CD4-positive, alpha-beta T cell (primary cell): ENCODE measurements around the gene SH3BP5L. TPM values are rescaled to one million over a fixed set of nuclear protein-coding genes. Genes with fewer than 3 reads are reported as not detected.

ENCODE experiments used
- ATAC-seq: fragments of 200-7000 bp; cut with Tn5 transposase; one replicate; pipeline ENCODE4 v1.10.0; 2022; ENCODE audit warnings: mild to moderate bottlenecking; ENCODE audit not compliant: poor library complexity
- CTCF ChIA-PET: fragments of 350-600 bp; sonication (Branson Sonifier 250); formaldehyde crosslinking; loops from one replicate; lab custom pipeline; 2021; ENCODE audit warnings: antibody characterized with exemption, inconsistent platforms; lab: Charles Lee
- POLR2A ChIA-PET: fragments of 350-600 bp; sonication (Branson Sonifier 250); formaldehyde crosslinking; loops from one replicate; lab custom pipeline; 2021; ENCODE audit warnings: antibody characterized with exemption, inconsistent platforms; lab: Charles Lee
- DNase-seq, 14 experiments: peaks; one replicate each; pipeline ENCODE4 v3.0.0-alpha.2; 2013 to 2020; ENCODE audit warnings: mixed read lengths in 2 of 14
- H3K27ac ChIP-seq, 2 donors: one replicate each; pipeline versions ENCODE4 v1.5.1 to v1.7.0; 2013; ENCODE audit warnings: low read length in 2 of 2, low read depth in 1 of 2, mild to moderate bottlenecking in 1 of 2
- H3K27me3 ChIP-seq, 2 experiments: 1 replicate in 1 of 2; 2 replicates in 1 of 2; pipeline versions ENCODE4 v1.6.1 to v1.7.0; 2013; ENCODE audit warnings: low read length in 2 of 2, control low read depth in 1 of 2, mild to moderate bottlenecking in 1 of 2, moderate library complexity in 1 of 2; ENCODE audit not compliant: insufficient read depth in 2 of 2, control insufficient read depth in 1 of 2
- H3K36me3 ChIP-seq: one replicate; pipeline ENCODE4 v1.6.1; 2013; ENCODE audit warnings: low read length, control low read depth; ENCODE audit not compliant: insufficient read depth
- H3K4me1 ChIP-seq: one replicate; pipeline ENCODE4 v1.6.1; 2013; ENCODE audit warnings: low read length, control low read depth; ENCODE audit not compliant: insufficient read depth
- H3K4me3 ChIP-seq: one replicate; pipeline ENCODE4 v1.5.1; 2013; ENCODE audit warnings: mild to moderate bottlenecking, low read length, moderate library complexity
- H3K9me3 ChIP-seq, 2 experiments: 1 replicate in 1 of 2; 2 replicates in 1 of 2; pipeline versions ENCODE4 v1.6.1 to v1.7.0; 2013; ENCODE audit warnings: low read length in 2 of 2, mild to moderate bottlenecking in 2 of 2, control low read depth in 1 of 2, moderate library complexity in 1 of 2; ENCODE audit not compliant: control insufficient read depth in 1 of 2, insufficient read depth in 1 of 2
- H3K27ac Mint-ChIP-seq: one replicate; pipeline ENCODE4 v1.8.0; 2020; ENCODE audit warnings: mixed read lengths
- H3K27me3 Mint-ChIP-seq: one replicate; pipeline ENCODE4 v1.8.0; 2021; ENCODE audit warnings: mixed read lengths
- H3K36me3 Mint-ChIP-seq: one replicate; pipeline ENCODE4 v1.8.0; 2021; ENCODE audit warnings: low read depth, mixed read lengths
- H3K4me1 Mint-ChIP-seq: one replicate; pipeline ENCODE4 v1.8.0; 2021; ENCODE audit warnings: low read depth, mixed read lengths
- H3K4me3 Mint-ChIP-seq: one replicate; pipeline ENCODE4 v1.8.0; 2020; ENCODE audit warnings: mild to moderate bottlenecking, mixed read lengths
- H3K9me3 Mint-ChIP-seq: one replicate; pipeline ENCODE4 v1.8.0; 2020; ENCODE audit warnings: mixed read lengths
- CTCF ChIP-seq: fragments of 200-600 bp; IDR thresholded peaks from one replicate; pipeline ENCODE4 v1.8.0; 2022; ENCODE audit warnings: antibody characterized with exemption, mild to moderate bottlenecking
- intact Hi-C, 2 experiments: fragments of 100-400 bp; cut with DNase I in 1 of 2; cut with micrococcal nuclease in 1 of 2; formaldehyde crosslinking; loops; one replicate each; pipeline versions ENCODE4 v1.15.1 to v1.9.0; 2023 to 2025; cut with DNase I, micrococcal nuclease
- total RNA-seq, 174 experiments: library from RNA in 2 of 174; stranded (reverse) in 2 of 174; gene quantifications; one replicate each; pipeline ENCODE4 v1.2.3 and lab custom pipeline; 2021 to 2026

SH3BP5L gene
- total RNA-seq, 2 experiments from 2014 or later, result 21.7 to 25.2 TPM

- Histone ChIP-seq H3K27ac (no peak overlapping the region), H3K4me1 (peaks cover 20% of the 10 kb centered on the region), H3K27me3 (no peaks in the 10 kb centered on the region), H3K36me3 (peaks cover 61% of the 10 kb centered on the region), H3K4me3 (no peak overlapping the region), H3K9me3 (no peaks in the 10 kb centered on the region)
- no peak for TF ChIP-seq CTCF
- Mint-ChIP-seq H3K27ac (no peak overlapping the region), H3K9me3 (no peaks in the 10 kb centered on the region), H3K27me3 (no peaks in the 10 kb centered on the region), H3K4me3 (no peak overlapping the region), H3K4me1 (peaks cover 7% of the 10 kb centered on the region), H3K36me3 (peaks cover 49% of the 10 kb centered on the region)
- ChIA-PET CTCF (interaction anchor here (0.8 kb wide), 1 partner anchor 8 kb away, joined by 3 read pairs; no protein-coding TSS in a partner anchor), POLR2A (interaction anchor here (1.5 kb wide), 1 partner anchor 9 kb away, joined by 3 read pairs; the partner anchor contains the start of gene ZNF692)
- intact Hi-C loops, result no loop called here
- no peak for ATAC-seq
- DNase-seq, result no peak
Observed at GRCh38 chr1:248850124-248850523, 24.4 kb upstream of the SH3BP5L start.

DNA sequence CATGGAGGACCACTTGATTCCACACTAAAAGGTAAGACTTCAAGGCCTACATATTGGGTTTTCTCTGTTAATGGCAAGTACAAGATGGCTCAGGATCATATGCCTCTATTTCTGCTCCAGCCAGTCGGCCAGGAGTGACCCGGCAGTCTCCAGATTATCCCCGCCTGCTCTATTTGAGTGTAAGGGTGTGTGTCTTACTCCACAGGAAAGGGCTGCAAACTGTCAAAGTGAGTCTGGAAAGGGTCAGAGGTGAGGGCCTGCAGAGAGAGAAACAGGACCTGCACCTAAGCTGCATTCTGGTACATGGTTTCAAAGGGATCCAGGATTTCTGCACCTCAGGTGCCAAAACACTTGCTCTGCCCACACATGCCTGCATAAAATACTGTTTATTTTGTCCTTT lies 23.9 kb upstream of the SH3BP5L start:
- Histone ChIP-seq H3K9me3 (no peaks in the 10 kb centered on the region), H3K27ac (no peak overlapping the region), H3K4me1 (peaks cover 15% of the 10 kb centered on the region), H3K27me3 (no peaks in the 10 kb centered on the region), H3K4me3 (no peak overlapping the region), H3K36me3 (peaks cover 65% of the 10 kb centered on the region)
- Mint-ChIP-seq H3K4me3 (no peak overlapping the region), H3K27ac (no peak overlapping the region), H3K36me3 (peaks cover 48% of the 10 kb centered on the region), H3K9me3 (no peaks in the 10 kb centered on the region), H3K27me3 (no peaks in the 10 kb centered on the region), H3K4me1 (peaks cover 2% of the 10 kb centered on the region)
- ATAC-seq (no peak), DNase-seq (no peak)
- ChIA-PET POLR2A (interaction anchor here (1.5 kb wide), 1 partner anchor 9 kb away, joined by 3 read pairs; the partner anchor contains the start of gene ZNF692), CTCF (interaction anchor here (0.8 kb wide), 1 partner anchor 9 kb away, joined by 3 read pairs; no protein-coding TSS in a partner anchor)
- TF ChIP-seq CTCF, result no peak
- intact Hi-C loops, result no loop called here

DNA sequence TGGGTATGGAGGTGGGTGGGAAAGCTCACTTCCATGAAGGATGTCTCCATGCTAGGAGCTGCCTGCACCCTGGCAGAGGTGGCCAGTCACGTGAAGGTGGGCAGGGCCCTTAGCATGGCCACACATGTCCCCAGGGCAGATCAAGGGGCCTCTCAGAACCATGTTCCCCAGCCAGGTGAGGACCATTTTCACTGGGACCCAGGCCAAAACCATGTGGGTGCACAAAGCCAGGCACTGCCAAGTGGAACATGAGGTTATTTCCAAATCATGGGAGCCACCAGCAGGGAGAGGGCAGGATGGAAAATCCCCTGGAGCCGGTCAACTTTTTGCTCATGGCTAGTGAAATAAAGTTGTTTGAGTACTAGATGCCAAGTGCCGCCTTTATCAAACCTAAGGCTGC lies 23.4 kb upstream of the SH3BP5L start:
- intact Hi-C loops, result no loop called here
- DNase-seq, result no peak
- H3K36me3 Mint-ChIP-seq, result peaks cover 53% of the 10 kb centered on the region

More for the DNA sequence above, 23.4 kb upstream of the SH3BP5L start:
- H3K9me3 Mint-ChIP-seq, result no peaks in the 10 kb centered on the region
- Histone ChIP-seq H3K27ac (no peak overlapping the region), H3K4me3 (no peak overlapping the region), H3K9me3 (no peaks in the 10 kb centered on the region), H3K4me1 (peaks cover 11% of the 10 kb centered on the region), H3K36me3 (peaks cover 68% of the 10 kb centered on the region), H3K27me3 (no peaks in the 10 kb centered on the region)
- H3K4me1 Mint-ChIP-seq, result no peaks in the 10 kb centered on the region
- H3K4me3 Mint-ChIP-seq, result no peak overlapping the region
- H3K27me3 Mint-ChIP-seq, result no peaks in the 10 kb centered on the region
- ATAC-seq, result no peak
- no peak for TF ChIP-seq CTCF
- CTCF ChIA-PET, result no interaction called here
- POLR2A ChIA-PET, result interaction anchor here (1.5 kb wide), 1 partner anchor 10 kb away, joined by 3 read pairs; the partner anchor contains the start of gene ZNF692
- H3K27ac Mint-ChIP-seq, result no peak overlapping the region
